GM12891 (cell line): Measurements from ENCODE around the gene SPATA33.

Source experiments
- POLR2A ChIP-seq: IDR thresholded peaks from 2 replicates; pipeline ENCODE4 v1.6.1; 2011; ENCODE audit warnings: low read depth, low read length, control low read depth
- POLR2AphosphoS5 ChIP-seq: IDR thresholded peaks from 2 replicates; pipeline ENCODE4 v1.6.1; 2011; ENCODE audit warnings: low read depth, low read length, control low read depth
- POU2F2 ChIP-seq: IDR thresholded peaks from 2 replicates; pipeline ENCODE4 v1.6.1; 2011; ENCODE audit warnings: low read depth, mild to moderate bottlenecking, control low read depth, low read length, moderate library complexity
- TAF1 ChIP-seq: IDR thresholded peaks from 2 replicates; pipeline ENCODE4 v1.6.1; 2011; ENCODE audit warnings: low read depth, low read length, control low read depth

GRCh38 chr16:89613954-89614459 is 43.6 kb upstream of the SPATA33 start:
- TF ChIP-seq POLR2AphosphoS5 (no peak), POLR2A (no peak), TAF1 (no peak), POU2F2 (no peak)
